ENCODE measurements around the gene PRIM2.

DNA sequence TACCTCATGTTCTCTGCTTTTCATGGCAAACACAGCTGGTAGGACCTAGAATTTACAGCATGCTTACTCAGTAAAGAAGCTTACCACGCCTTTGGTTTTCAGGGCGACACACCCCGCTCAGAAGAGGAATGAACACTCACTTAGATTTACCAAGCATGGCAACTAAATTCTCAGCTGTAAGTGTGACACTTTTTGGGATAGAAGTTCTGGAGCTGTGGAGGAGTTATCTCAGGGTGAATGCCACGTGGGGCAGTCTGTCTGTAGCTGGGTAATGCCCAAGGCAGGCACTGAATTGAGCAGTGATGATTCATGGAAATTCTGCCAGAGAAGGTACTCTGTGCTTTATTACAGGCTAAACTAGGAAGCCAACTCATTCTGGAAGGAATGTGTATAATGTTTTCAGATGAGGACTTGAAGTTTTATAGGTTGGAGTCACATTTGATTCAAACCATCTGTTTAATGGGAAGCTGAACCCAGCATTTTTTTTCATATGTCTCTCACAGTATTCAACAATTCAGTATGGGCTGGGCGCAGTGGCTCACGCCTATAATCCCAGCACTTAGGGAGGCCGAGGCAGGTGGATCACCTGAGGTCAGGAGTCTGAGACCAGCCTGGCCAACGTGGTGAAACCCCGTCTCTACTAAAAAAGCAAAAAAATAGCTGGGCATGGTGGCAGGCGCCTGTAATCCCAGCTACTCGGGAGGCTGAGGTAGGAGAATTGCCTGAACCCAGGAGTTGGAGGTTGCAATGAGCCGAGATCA lies 3.5 kb upstream of the PRIM2 start:
- TF ChIP-seq RNF2 (IDR thresholded peaks at IDR 0.05) (no peak), HDAC6 (IDR thresholded peaks at IDR 0.05; ENCODE audit: low read depth, low read length) (no peak), MXI1 (IDR thresholded peaks at IDR 0.05; ENCODE audit: low read depth, low read length) (no peak), ZNF146 (CRISPR knock-in tag; IDR thresholded peaks at IDR 0.05; ENCODE audit: unreplicated experiment) (no peak), FOXM1 (IDR thresholded peaks at IDR 0.05; ENCODE audit: low read depth) (no peak), FOXM1 (CRISPR knock-in tag; IDR thresholded peaks at IDR 0.05; ENCODE audit: low read depth) (no peak), U2AF1 (optimal IDR thresholded peaks at IDR 0.05; ENCODE audit: low read depth, low read length) (no peak), ZNF76 (CRISPR knock-in tag; IDR thresholded peaks at IDR 0.05; ENCODE audit: borderline replicate concordance) (no peak), POLR2A (conservative IDR thresholded peaks at IDR 0.05) (no peak), NR3C1 (CRISPR knock-in tag; IDR thresholded peaks at IDR 0.05) (no peak), NR2C2 (CRISPR knock-in tag; IDR thresholded peaks at IDR 0.05) (no peak), NR2C2 (tag; IDR thresholded peaks at IDR 0.05) (no peak), CHD1 (IDR thresholded peaks at IDR 0.05; ENCODE audit: low read length) (no peak), ZNF23 (CRISPR knock-in tag; IDR thresholded peaks at IDR 0.05) (no peak)
- TF ChIP-seq, protein P1, sequence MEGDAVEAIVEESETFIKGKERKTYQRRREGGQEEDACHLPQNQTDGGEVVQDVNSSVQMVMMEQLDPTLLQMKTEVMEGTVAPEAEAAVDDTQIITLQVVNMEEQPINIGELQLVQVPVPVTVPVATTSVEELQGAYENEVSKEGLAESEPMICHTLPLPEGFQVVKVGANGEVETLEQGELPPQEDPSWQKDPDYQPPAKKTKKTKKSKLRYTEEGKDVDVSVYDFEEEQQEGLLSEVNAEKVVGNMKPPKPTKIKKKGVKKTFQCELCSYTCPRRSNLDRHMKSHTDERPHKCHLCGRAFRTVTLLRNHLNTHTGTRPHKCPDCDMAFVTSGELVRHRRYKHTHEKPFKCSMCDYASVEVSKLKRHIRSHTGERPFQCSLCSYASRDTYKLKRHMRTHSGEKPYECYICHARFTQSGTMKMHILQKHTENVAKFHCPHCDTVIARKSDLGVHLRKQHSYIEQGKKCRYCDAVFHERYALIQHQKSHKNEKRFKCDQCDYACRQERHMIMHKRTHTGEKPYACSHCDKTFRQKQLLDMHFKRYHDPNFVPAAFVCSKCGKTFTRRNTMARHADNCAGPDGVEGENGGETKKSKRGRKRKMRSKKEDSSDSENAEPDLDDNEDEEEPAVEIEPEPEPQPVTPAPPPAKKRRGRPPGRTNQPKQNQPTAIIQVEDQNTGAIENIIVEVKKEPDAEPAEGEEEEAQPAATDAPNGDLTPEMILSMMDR (IDR thresholded peaks at IDR 0.05 in 2 of 3, conservative IDR thresholded peaks at IDR 0.05 in 1 of 3; ENCODE audit: insufficient read depth in 2 of 3, low read depth in 1 of 3, low read length in 3 of 3) = peak in 1 of 3 experiments; percentile 10; a peak in 1 of 6 replicates
- TF ChIP-seq, protein P2, sequence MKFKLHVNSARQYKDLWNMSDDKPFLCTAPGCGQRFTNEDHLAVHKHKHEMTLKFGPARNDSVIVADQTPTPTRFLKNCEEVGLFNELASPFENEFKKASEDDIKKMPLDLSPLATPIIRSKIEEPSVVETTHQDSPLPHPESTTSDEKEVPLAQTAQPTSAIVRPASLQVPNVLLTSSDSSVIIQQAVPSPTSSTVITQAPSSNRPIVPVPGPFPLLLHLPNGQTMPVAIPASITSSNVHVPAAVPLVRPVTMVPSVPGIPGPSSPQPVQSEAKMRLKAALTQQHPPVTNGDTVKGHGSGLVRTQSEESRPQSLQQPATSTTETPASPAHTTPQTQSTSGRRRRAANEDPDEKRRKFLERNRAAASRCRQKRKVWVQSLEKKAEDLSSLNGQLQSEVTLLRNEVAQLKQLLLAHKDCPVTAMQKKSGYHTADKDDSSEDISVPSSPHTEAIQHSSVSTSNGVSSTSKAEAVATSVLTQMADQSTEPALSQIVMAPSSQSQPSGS (CRISPR knock-in tag; IDR thresholded peaks at IDR 0.05) = no peak
